Measurements from ENCODE around the gene TLN1. TPM values are rescaled to one million over a fixed set of nuclear protein-coding genes. Genes with fewer than 3 reads are reported as not detected.

The TLN1 gene
- total RNA-seq, 2 donors from 2014 or later: 273 to 370 TPM

- no peak overlapping the region for H3K4me3 ChIP-seq
These were observed 64.1 kb downstream of the TLN1 start for GRCh38 chr9:35667939-35668338.

GRCh38 chr9:35666549-35666948 lies 65.4 kb downstream of the TLN1 start:
- no peaks in the 10 kb centered on the region for H3K9me3 ChIP-seq
- H3K27me3 ChIP-seq: no peaks in the 10 kb centered on the region
- peaks cover 0 to 17% of the 10 kb centered on the region in 2 donors for H3K4me1 ChIP-seq
- H3K36me3 ChIP-seq: no peaks in the 10 kb centered on the region
- no peak overlapping the region for H3K4me3 ChIP-seq
- no peak overlapping the region for H3K27ac ChIP-seq
- DNase-seq (ENCODE audit: low spot score): no peak
- TF ChIP-seq CTCF (IDR thresholded peaks at IDR 0.05): no peak

More at GRCh38 chr9:35667939-35668338, 64.1 kb downstream of the TLN1 start:
- DNase-seq (ENCODE audit: low spot score): no peak
- no peaks in the 10 kb centered on the region for H3K9me3 ChIP-seq
- no peak overlapping the region for H3K27ac ChIP-seq
- TF ChIP-seq CTCF (IDR thresholded peaks at IDR 0.05): no peak
- H3K4me1 ChIP-seq: peaks cover 0 to 12% of the 10 kb centered on the region in 2 donors
- H3K27me3 ChIP-seq: no peaks in the 10 kb centered on the region
- no peaks in the 10 kb centered on the region for H3K36me3 ChIP-seq

- Histone ChIP-seq H3K4me1 (peaks cover 0 to 22% of the 10 kb centered on the region in 2 donors), H3K27ac (no peak overlapping the region)
- TF ChIP-seq CTCF (IDR thresholded peaks at IDR 0.05): no peak
These were observed 66.0 kb downstream of the TLN1 start for GRCh38 chr9:35666045-35666444.

GRCh38 chr9:35665471-35665818 lies 66.5 kb downstream of the TLN1 start:
- no peaks in the 10 kb centered on the region for H3K9me3 ChIP-seq
- DNase-seq (ENCODE audit: low spot score): no peak
- H3K27me3 ChIP-seq: no peaks in the 10 kb centered on the region
- H3K36me3 ChIP-seq: peaks cover 6% of the 10 kb centered on the region
- peaks cover 0 to 28% of the 10 kb centered on the region in 2 donors for H3K4me1 ChIP-seq
- no peak for TF ChIP-seq CTCF (IDR thresholded peaks at IDR 0.05)
- H3K27ac ChIP-seq: peak overlapping the region; percentile 50 to 68
- peak overlapping the region; percentile 19 to 58 for H3K4me3 ChIP-seq

More at GRCh38 chr9:35666045-35666444, 66.0 kb downstream of the TLN1 start:
- Histone ChIP-seq H3K36me3 (peaks cover under 1% of the 10 kb centered on the region), H3K27me3 (no peaks in the 10 kb centered on the region), H3K9me3 (no peaks in the 10 kb centered on the region), H3K4me3 (no peak overlapping the region)
- no peak for DNase-seq (ENCODE audit: low spot score)

- Histone ChIP-seq H3K36me3 (peaks cover 13% of the 10 kb centered on the region), H3K27me3 (no peaks in the 10 kb centered on the region), H3K27ac (peak within 1 kb of the TSS; percentile 50 to 68), H3K9me3 (no peaks in the 10 kb centered on the region), H3K4me1 (peaks cover 0 to 34% of the 10 kb centered on the region in 2 donors), H3K4me3 (peak within 1 kb of the TSS; percentile 19 to 58)
- peak in 1 of 2 donors; percentile 44 for TF ChIP-seq CTCF (IDR thresholded peaks at IDR 0.05)
- DNase-seq (ENCODE audit: low spot score): no peak
These were observed 67.2 kb downstream of the TLN1 start, which contains the start of gene ARHGEF39 for GRCh38 chr9:35664531-35665470. ARHGEF39 (minus strand) TSS chr9:35665195; CDS start chr9:35665169, 26 bp downstream.

Data from right atrium auricular region (tissue), 2 donors.